Activated T-cell treated with anti-CD3 and anti-CD28 coated beads, Interleukin-2, amount 50 U/mL, for 72 hours (primary cell): ENCODE data around the gene GPATCH4. TPM values are rescaled to one million over a fixed set of nuclear protein-coding genes. Genes with fewer than 3 reads are reported as not detected.
"Not testable (repeated sequence)": the region's sequence is repeated elsewhere in the genome, so short reads cannot be mapped to it uniquely, and the experiment has no call there.

Experiments
- ATAC-seq, 2 donors: fragments of 150-1000 bp; cut with Tn5 transposase; replicated peaks in 1 of 2; 2 replicates each; pipeline ENCODE4 v1.10.0; 2021; ENCODE audit warnings: moderate library complexity in 2 of 2, mild to moderate bottlenecking in 1 of 2
- DNase-seq, 2 donors: peaks; one replicate each; pipeline ENCODE4 v3.0.0; 2021 to 2022; ENCODE audit warnings: mixed read lengths in 1 of 2
- H3K27ac Mint-ChIP-seq: one replicate; pipeline ENCODE4 v1.8.0; 2022; ENCODE audit warnings: mild to moderate bottlenecking, moderate library complexity, mixed read lengths
- H3K27me3 Mint-ChIP-seq: one replicate; pipeline ENCODE4 v1.8.0; 2022; ENCODE audit warnings: low read depth, mixed read lengths
- H3K36me3 Mint-ChIP-seq, 2 donors: one replicate each; pipeline ENCODE4 v1.8.0; 2022; ENCODE audit warnings: mixed read lengths in 2 of 2, mild to moderate bottlenecking in 1 of 2; ENCODE audit not compliant: insufficient read depth in 2 of 2
- H3K4me1 Mint-ChIP-seq: one replicate; pipeline ENCODE4 v1.8.0; 2022; ENCODE audit warnings: low read depth, mixed read lengths
- H3K4me3 Mint-ChIP-seq, 2 donors: one replicate each; pipeline ENCODE4 v1.8.0; 2022; ENCODE audit warnings: mild to moderate bottlenecking in 2 of 2, mixed read lengths in 2 of 2, moderate library complexity in 2 of 2
- H3K9me3 Mint-ChIP-seq, 2 donors: one replicate each; pipeline ENCODE4 v1.8.0; 2022; ENCODE audit warnings: mixed read lengths in 2 of 2
- total RNA-seq, 2 donors: library from RNA; stranded (reverse); gene quantifications; one replicate each; pipeline ENCODE4 v1.2.3, GENCODE V29; 2022

Gene GPATCH4
- total RNA-seq, 2 donors from 2014 or later = 25.6 to 31.6 TPM

DNA sequence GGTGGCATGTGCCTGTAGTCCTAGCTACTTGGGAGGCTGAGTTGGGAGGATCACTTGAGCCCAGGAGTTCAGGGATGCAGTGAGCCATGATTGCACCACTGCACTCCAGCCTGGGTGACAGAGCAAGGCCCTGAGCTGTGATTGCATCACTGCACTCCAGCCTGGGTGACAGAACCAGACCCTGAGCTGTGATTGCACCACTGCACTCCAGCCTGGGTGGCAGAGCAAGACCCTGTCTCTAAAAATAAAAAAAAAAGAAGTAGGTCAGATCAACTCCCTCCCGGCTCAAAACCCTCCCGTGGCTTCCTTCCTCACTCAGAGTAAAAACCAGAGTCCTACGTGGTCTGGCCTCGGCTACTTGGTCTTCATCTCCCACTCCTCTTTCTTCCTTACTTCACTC, 48.3 kb downstream of the GPATCH4 start:
- not testable (repeated sequence) for H3K27me3 Mint-ChIP-seq, H3K36me3 Mint-ChIP-seq, H3K9me3 Mint-ChIP-seq, ATAC-seq, DNase-seq, H3K4me3 Mint-ChIP-seq, H3K27ac Mint-ChIP-seq
- peaks cover 12% of the 10 kb centered on the region for H3K4me1 Mint-ChIP-seq

DNA sequence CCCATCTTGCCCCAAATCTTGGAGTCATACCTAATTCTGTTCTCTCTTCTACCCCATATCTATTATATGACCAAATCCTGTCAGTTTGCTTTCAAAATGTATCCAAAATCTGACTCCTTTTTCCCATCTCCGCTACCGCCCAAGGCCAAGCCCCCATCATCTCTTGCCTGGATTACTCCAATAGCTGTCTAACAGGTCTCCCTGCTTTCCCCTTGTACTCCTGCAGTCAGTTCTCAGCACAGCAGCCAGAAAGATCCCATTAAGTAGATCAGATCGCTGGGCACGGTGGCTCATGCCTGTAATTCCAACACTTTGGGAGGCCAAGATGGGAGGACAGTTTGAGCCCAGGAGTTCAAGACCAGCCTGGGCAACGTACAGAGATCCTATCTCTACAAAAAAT, 48.8 kb downstream of the GPATCH4 start:
- Mint-ChIP-seq H3K27ac (no peak overlapping the region), H3K9me3 (no peaks in the 10 kb centered on the region), H3K27me3 (no peaks in the 10 kb centered on the region), H3K36me3 (peaks cover 0 to 2% of the 10 kb centered on the region in 2 donors), H3K4me1 (peaks cover 12% of the 10 kb centered on the region), H3K4me3 (no peak overlapping the region)
- no peak for ATAC-seq
- DNase-seq = no peak

DNA sequence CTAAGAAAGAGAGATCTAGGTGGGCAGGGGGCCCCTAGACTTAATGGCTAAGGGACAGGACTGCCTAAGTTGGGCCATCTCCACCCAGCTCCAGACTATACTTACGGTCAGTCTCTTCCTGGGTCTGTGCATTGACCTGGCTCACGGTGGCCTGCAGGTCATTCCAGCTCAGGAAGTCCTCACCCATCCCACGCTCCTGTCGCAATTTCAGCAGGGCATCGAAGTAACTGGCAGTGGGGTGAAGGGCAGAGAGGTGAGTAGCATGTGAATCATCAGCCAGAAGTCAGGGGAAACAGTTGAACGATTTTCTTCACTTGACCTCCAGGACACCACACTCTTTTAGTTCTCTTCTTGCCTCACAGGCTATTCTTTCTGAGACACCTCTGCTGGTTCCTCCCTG, 49.4 kb downstream of the GPATCH4 start:
- peaks cover 12% of the 10 kb centered on the region for H3K4me1 Mint-ChIP-seq
- H3K9me3 Mint-ChIP-seq = no peaks in the 10 kb centered on the region
- peak in 1 of 2 donors; percentile 26 for ATAC-seq
- H3K27ac Mint-ChIP-seq = no peak overlapping the region
- peaks cover 0 to 2% of the 10 kb centered on the region in 2 donors for H3K36me3 Mint-ChIP-seq
- H3K27me3 Mint-ChIP-seq = no peaks in the 10 kb centered on the region
- no peak for DNase-seq
- H3K4me3 Mint-ChIP-seq = no peak overlapping the region

DNA sequence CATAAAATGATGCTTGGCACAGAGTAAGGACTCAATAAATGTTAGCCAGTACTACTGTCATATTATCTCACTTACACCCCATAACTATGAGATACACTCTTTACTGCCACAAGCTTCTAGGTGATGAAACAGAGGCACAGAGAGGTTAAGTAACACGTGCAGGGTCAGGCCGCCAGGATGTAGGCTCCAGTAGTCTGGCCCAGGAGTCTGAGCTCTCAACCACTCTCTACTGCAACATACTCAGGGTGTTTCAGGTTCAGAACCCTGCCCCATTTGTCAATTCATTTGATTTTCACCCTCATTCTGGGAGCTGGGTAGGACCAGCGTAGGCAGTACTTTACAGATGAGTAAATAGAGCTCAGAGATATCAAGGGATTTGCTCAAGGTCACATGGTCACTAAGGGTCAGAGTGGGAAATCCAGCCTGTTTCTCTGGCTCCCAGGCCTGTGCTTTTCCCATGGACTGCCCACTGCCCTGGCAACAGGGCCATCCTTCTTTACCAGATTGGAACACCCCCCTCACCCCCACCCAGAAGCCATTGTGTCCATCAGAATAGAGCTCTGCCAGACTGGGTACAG, 50.1 kb downstream of the GPATCH4 start:
- DNase-seq = no peak
- Mint-ChIP-seq H3K27ac (no peak overlapping the region), H3K9me3 (no peaks in the 10 kb centered on the region), H3K27me3 (no peaks in the 10 kb centered on the region), H3K36me3 (peaks cover 0 to 2% of the 10 kb centered on the region in 2 donors), H3K4me3 (no peak overlapping the region), H3K4me1 (peaks cover 12% of the 10 kb centered on the region)
- ATAC-seq = no peak

DNA sequence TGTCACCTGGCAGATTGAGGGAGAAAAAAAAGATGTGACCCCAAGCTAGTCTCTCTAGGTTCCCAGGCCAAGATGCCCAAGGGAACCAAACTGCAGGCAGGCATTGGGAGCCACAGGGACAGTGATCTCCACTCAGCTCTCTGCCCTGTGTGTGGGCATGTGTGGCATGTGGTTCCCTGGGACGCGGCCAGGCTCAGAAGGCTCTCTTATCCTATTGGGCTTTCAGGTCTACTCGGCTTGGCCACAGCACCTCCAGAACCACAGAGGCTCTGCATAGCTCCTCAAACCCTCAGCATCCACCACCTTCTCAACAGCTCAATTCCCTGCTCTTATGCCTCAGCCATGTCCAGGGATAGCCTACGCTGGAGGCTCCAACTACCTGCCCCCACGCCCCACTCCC, 50.9 kb downstream of the GPATCH4 start:
- H3K27ac Mint-ChIP-seq = no peak overlapping the region
- peaks cover 0 to 2% of the 10 kb centered on the region in 2 donors for H3K36me3 Mint-ChIP-seq
- ATAC-seq (no peak), DNase-seq (no peak)
- H3K27me3 Mint-ChIP-seq = no peaks in the 10 kb centered on the region
- H3K4me3 Mint-ChIP-seq = no peak overlapping the region
- no peaks in the 10 kb centered on the region for H3K9me3 Mint-ChIP-seq
- H3K4me1 Mint-ChIP-seq = peaks cover 12% of the 10 kb centered on the region

DNA sequence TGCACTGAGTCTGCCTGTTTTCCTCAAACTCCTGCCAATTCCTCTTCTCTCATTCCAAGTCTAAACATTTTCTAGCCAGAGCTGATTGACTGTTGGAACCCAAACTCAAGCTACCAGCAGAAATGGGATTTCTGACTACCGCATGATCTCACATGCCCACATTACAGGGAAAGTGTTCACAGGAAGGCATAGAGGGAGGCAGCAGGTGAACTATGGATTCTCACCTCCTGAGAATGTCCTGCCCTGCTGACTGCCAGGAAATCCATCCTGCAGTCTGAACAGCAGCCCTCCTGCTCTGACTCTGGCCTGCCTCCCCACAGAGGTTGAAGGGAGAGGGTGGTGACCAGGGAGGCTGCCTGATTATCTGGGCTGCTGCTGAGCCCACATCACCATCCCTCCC, 51.4 kb downstream of the GPATCH4 start:
- Mint-ChIP-seq H3K36me3 (peaks cover 0 to 2% of the 10 kb centered on the region in 2 donors), H3K27me3 (no peaks in the 10 kb centered on the region), H3K4me1 (peaks cover 12% of the 10 kb centered on the region), H3K4me3 (no peak overlapping the region), H3K27ac (no peak overlapping the region), H3K9me3 (no peaks in the 10 kb centered on the region)
- DNase-seq (no peak), ATAC-seq (no peak)

DNA sequence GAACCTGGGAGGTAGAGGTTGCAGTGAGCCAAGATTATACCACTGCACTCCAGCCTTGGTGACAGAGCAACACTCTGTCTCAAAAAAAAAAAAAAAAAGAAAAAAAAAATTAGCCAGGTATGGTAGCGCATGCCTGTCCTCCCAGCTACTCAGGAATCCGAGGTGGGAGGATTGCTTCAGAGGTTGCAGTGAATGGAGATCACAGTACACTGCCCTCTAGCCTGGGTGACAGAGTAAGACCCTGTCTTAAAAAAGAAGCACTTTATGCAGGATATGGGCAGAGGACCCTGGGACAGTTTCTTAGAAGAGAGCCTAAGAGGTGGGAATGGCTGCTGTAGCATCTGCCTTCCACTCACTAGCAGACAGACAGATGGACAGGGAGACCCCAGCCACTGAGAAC, 51.9 kb downstream of the GPATCH4 start:
- peaks cover 12% of the 10 kb centered on the region for H3K4me1 Mint-ChIP-seq
- no peak overlapping the region for H3K4me3 Mint-ChIP-seq
- peaks cover 0 to 2% of the 10 kb centered on the region in 2 donors for H3K36me3 Mint-ChIP-seq
- ATAC-seq (no peak), DNase-seq (no peak)
- H3K9me3 Mint-ChIP-seq = no peaks in the 10 kb centered on the region
- no peaks in the 10 kb centered on the region for H3K27me3 Mint-ChIP-seq
- no peak overlapping the region for H3K27ac Mint-ChIP-seq

DNA sequence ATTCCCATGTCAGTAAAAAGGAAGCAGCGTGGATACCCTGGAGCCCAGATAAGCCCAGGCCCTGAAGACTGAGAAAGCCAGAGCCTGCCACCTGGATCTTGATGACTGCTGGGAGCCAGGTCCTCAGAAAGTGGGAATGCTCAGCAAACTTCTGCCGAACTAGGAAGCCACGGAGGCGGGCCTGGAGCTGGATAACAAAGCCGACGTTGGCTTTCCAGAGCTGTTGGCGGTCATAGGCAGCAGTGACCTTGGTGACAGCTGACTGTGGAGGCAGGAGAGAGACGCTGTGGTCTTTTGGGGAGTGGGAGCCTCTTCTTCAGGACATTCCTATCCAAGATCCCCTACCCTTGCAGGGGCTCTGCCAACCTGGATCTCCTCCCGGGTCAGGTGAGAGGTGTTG, 53.3 kb downstream of the GPATCH4 start:
- peaks cover 0 to 2% of the 10 kb centered on the region in 2 donors for H3K36me3 Mint-ChIP-seq
- ATAC-seq (no peak), DNase-seq (no peak)
- H3K9me3 Mint-ChIP-seq = no peaks in the 10 kb centered on the region
- H3K4me3 Mint-ChIP-seq = no peak overlapping the region
- no peak overlapping the region for H3K27ac Mint-ChIP-seq
- H3K4me1 Mint-ChIP-seq = peaks cover 7% of the 10 kb centered on the region
- no peaks in the 10 kb centered on the region for H3K27me3 Mint-ChIP-seq

DNA sequence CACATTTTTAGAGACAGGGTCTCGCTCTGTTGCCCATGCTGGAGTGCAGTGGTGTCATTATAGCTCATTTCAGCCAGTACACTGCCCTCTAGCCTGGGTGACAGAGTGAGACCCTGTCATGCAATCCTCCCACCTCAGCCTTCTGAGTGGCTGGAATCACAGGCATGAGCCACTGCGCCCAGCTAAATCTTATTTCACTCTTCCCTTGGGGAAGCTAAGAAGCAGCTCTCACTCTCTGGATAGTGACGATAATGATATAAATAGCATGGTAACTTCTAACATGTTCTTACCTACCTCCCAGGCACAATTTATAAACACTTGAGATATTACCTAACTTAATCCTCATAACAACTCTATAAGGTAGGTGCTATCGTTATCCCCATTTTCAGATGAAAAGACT, 53.8 kb downstream of the GPATCH4 start:
- no peak overlapping the region for H3K27ac Mint-ChIP-seq
- H3K27me3 Mint-ChIP-seq = no peaks in the 10 kb centered on the region
- peaks cover 6% of the 10 kb centered on the region for H3K4me1 Mint-ChIP-seq
- no peaks in the 10 kb centered on the region for H3K9me3 Mint-ChIP-seq
- ATAC-seq = no peak
- DNase-seq = no peak
- H3K4me3 Mint-ChIP-seq = no peak overlapping the region
- H3K36me3 Mint-ChIP-seq = peaks cover 0 to 2% of the 10 kb centered on the region in 2 donors

DNA sequence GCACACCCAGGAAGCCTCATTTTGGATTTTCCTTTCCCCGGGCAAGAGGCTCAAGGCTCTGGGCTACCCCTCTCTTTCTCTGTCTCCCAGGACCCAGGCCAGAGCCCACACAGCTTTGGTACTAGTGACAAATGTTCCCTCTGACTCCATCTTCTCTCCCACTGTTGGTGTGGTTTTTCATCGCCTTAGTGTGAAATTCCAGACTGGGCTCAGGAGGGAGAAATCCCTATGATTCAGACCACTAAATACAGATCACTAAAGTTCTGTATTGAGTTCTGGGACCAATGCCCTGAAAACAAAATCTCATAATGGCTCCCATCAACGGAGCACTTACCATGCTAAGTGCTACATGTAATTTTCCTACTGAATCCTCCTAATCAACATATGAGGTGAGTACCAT, 55.0 kb downstream of the GPATCH4 start:
- no peaks in the 10 kb centered on the region for H3K27me3 Mint-ChIP-seq
- no peak overlapping the region for H3K27ac Mint-ChIP-seq
- no peak overlapping the region for H3K4me3 Mint-ChIP-seq
- ATAC-seq (no peak), DNase-seq (no peak)
- H3K9me3 Mint-ChIP-seq = no peaks in the 10 kb centered on the region
- no peaks in the 10 kb centered on the region for H3K4me1 Mint-ChIP-seq
- no peaks in the 10 kb centered on the region for H3K36me3 Mint-ChIP-seq

DNA sequence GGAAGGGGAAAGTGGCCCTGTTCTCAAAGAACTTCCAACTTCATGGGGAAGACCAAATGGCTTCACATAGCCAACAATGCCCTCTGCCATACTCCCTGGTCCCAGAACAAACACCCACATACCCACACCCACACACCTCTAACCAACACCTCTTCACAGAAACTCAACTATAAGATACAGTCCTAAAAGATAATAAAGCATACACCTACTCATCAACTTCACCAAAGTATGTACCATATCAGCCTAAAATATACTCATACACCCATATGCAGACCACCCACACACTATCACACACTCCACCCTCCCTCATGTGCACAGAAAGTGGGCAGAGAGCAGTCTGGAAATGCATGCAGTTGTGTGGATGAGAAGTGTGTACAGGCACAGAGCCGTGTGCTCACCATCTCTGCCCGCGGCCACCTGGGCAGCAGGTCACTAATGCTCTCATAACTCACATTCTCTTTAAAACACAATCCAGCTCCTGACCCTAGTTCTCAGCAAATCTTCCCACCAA, 56.6 kb downstream of the GPATCH4 start:
- H3K4me3 Mint-ChIP-seq = no peak overlapping the region
- no peaks in the 10 kb centered on the region for H3K27me3 Mint-ChIP-seq
- DNase-seq = no peak
- H3K27ac Mint-ChIP-seq = no peak overlapping the region
- H3K9me3 Mint-ChIP-seq = no peaks in the 10 kb centered on the region
- no peak for ATAC-seq
- no peaks in the 10 kb centered on the region for H3K4me1 Mint-ChIP-seq
- no peaks in the 10 kb centered on the region for H3K36me3 Mint-ChIP-seq

Other genes with a start within 250 kb of the GPATCH4 start
- gene RHBG, start 232.3 kb downstream of the GPATCH4 start, total RNA-seq = not detected
- gene MEF2D, start 100.7 kb downstream of the GPATCH4 start, total RNA-seq = 10 to 100 TPM; 73.3 to 86.8 TPM
- 10 to 100 TPM; 13.6 to 22.5 TPM for gene IQGAP3, start 28.9 kb downstream of the GPATCH4 start, total RNA-seq
- gene TTC24, start 21.8 kb downstream of the GPATCH4 start, total RNA-seq = 10 to 100 TPM; 14.7 to 17.4 TPM
- 10 to 100 TPM; 48.3 to 57.3 TPM for gene NAXE, start 9.7 kb downstream of the GPATCH4 start, total RNA-seq
- gene HAPLN2, start 17.9 kb upstream of the GPATCH4 start, total RNA-seq = under 1 TPM; 0.22 to 1.00 TPM
- gene BCAN, start 40.6 kb upstream of the GPATCH4 start, total RNA-seq = under 1 TPM in 1 of 2 donors, not detected in 1; 0.10 TPM
- under 1 TPM in 1 of 2 donors, not detected in 1; 0.05 TPM for gene NES, start 75.9 kb upstream of the GPATCH4 start, total RNA-seq
- 1 to 10 TPM; 2.5 TPM for gene CRABP2, start 104.1 kb upstream of the GPATCH4 start, total RNA-seq
- gene METTL25B, start 127.0 kb upstream of the GPATCH4 start, total RNA-seq = 100 to 1,000 TPM in 1 of 2 donors, 10 to 100 TPM in 1; 90.5 to 100 TPM
- 10 to 100 TPM; 36.3 to 37.1 TPM for gene ISG20L2, start 127.3 kb upstream of the GPATCH4 start, total RNA-seq
- gene MRPL24, start 139.6 kb upstream of the GPATCH4 start, total RNA-seq = 10 to 100 TPM; 45.9 to 67.8 TPM
- gene HDGF, start 150.2 kb upstream of the GPATCH4 start, total RNA-seq = 100 to 1,000 TPM; 185 to 217 TPM
- gene PRCC, start 166.1 kb upstream of the GPATCH4 start, total RNA-seq = 10 to 100 TPM; 67.7 to 84.4 TPM
- gene SH2D2A, start 215.4 kb upstream of the GPATCH4 start, total RNA-seq = 100 to 1,000 TPM; 221 to 246 TPM